Measurements from ENCODE around the gene CELF4.

Gene CELF4

DNA sequence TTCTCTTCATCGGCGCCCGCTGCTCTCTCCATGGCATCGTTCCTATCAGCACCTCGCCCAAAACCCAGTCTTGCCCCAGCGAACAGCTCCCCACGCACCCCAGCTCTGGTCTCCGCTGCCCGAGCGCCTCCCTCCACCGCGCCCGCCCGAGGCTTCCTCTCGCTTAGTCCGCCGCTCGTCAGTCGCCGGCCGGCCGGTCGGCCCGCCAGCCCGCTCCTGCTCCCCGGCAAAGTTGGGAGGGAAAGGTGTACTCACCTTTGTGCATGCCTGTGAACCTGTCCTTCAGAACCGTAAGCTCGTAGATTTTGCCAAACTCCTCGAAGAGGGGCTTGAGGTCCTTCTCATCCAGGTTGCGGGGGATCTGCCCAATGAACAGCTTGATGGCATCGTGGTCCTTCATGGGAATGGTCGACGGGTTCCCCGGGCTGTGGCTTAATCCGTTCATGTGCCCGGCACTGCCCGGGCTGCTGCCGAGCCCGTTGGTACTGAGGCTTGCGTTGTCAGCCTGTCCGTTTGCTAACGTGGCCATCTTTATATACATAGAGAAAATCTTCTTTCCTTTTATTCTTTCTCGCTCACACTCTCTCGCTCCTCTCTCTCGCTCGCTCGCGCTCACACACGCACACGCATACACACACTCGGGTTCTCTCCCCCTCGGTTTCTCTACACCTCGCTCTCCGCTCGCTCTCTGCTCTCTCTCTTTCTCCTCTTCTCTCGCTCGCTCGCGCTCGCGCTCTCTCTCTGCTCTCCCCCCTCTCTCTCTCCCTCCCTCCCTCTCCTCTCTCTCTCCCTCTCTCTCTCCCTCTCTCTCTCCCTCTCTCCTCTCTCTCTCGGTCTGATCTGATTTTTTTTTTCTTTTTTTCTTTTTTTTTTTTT lies at the start of gene CELF4:
Gene CELF4 (minus strand): TSS at position 698 of the 876 bp plus-strand sequence.
- TF ChIP-seq GATA2 (IDR thresholded peaks at IDR 0.05; ENCODE audit: low read depth, low read length): 0 out of 2 replicates have a peak, but pooled peaks have one; percentile 20
- no peak for TF ChIP-seq GATA3 (IDR thresholded peaks at IDR 0.05; ENCODE audit: low read depth, low read length)

DNA sequence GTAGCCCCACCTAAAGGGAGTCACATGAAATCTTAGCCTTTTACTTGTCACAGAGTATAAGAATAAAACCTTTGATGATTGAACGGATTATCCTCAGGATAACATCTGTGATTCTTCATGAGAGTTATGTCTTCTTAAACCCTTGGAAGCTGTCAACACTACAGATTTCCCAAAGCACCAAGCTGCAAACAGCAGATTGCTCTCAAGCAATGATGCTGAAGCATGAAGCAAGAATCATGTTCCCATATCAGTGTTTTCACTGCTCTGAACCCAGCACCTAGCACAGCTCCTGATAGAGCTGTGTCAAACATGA lies 47.6 kb upstream of the CELF4 start:
- no peak for TF ChIP-seq GATA3 (IDR thresholded peaks at IDR 0.05; ENCODE audit: low read depth, low read length)
- no peak for TF ChIP-seq GATA2 (IDR thresholded peaks at IDR 0.05; ENCODE audit: low read depth, low read length)

DNA sequence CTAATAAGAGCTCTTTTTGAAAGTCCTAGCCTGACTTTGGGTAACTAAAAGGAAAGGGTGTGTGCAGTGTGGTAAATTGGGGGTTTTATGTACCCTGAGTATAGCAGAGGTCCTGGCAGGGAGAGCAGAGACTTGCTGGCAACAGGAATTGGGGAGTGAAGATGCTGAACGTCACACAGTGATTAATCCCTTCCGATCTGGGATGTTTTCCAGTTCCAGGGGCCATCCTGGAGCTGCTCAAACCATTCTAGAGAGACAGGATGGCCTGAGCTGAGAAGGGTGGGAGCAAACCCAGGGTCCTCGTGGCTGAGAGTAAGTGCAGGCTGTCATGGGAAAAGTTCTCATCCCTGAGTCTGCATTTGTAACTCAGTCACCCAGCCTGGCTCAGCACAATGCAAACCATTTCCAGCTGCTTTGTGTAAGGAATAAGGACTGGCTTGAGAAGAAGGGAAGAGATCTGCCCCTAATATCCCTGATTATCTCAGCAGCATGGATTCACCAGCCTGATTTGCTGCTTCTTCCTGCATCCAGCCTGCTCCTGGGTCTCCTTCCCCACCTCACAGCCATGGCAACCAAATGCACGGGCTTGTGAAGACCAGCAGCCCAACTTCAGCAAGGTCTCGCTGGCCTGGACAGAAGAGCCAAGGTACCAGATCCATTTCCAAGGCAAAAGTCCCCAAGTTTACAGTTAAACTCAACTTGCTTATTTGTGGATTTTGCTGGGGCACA lies 47.1 kb upstream of the CELF4 start:
- TF ChIP-seq GATA3 (IDR thresholded peaks at IDR 0.05; ENCODE audit: low read depth, low read length): no peak
- no peak for TF ChIP-seq GATA2 (IDR thresholded peaks at IDR 0.05; ENCODE audit: low read depth, low read length)

DNA sequence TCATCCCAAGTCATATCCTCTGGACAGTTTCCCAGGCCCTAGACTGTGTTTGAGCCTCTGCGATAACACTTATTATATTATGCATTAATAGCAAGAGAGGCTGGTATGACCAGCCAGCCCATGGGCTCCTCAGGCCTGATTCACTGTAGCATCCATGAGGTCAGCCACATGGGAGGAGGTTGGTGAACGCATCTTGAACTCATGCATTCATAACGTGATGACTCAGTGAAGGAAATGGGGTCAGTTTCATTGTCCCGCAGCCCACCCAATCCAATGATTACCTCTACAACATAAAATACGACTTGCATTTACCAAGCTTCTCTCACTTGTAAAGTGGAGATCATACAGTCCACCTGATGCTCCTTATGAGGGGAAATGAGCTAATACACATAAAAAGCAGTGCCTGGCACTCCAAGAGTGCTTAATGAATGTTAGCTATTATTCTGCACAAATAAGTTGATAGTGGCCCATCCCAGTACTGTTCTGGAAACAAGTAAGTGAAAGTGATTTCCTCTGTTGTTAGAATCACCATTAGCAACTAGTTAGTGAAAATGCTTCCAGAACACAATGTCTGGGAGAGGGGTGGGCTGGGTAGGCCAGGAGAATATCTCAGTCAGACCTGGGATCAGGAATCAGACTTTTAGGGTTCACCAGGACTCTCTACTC lies 46.1 kb upstream of the CELF4 start:
- TF ChIP-seq GATA2 (IDR thresholded peaks at IDR 0.05; ENCODE audit: low read depth, low read length) (no peak), GATA3 (IDR thresholded peaks at IDR 0.05; ENCODE audit: low read depth, low read length) (no peak)

DNA sequence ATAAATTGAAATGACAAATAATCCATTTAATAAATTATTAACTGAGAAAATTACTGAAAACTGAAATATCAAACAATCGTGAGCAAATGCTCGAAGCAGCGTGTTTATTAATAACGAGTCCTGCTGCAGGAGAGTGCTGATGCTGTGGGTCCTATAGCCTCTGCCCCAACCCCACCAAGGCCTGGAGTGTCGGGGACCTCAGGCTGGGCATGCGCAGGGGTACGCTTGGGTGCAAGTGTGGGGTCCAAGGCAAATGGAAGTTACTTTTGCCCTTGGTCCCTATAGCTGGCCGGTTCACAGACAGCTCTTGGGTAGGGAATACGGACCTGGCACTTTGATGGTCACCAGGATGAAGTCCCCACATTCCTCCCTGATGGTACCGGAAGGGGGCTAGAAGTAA lies 43.3 kb upstream of the CELF4 start:
- TF ChIP-seq GATA2 (IDR thresholded peaks at IDR 0.05; ENCODE audit: low read depth, low read length): no peak
- no peak for TF ChIP-seq GATA3 (IDR thresholded peaks at IDR 0.05; ENCODE audit: low read depth, low read length)

DNA sequence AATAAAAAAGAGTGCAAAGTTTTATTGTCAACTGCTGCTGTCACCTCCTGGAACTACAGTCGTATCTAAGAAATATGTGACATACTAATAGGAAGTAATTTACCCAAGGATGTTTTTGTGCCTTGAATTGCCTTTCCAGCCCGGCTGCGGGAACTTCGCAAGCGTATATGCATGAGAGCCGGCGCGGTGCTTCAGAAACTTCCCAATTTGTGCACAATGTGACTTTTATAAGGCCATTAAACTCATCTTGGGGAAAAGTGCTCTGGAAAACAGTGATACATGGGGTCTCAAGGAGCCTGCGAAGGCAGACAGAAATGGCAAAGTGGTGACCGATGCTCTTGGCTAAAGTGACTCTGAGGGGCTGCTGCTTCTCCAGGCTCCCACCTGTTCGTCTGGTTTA lies 41.7 kb upstream of the CELF4 start:
- TF ChIP-seq GATA2 (IDR thresholded peaks at IDR 0.05; ENCODE audit: low read depth, low read length) (no peak), GATA3 (IDR thresholded peaks at IDR 0.05; ENCODE audit: low read depth, low read length) (no peak)

DNA sequence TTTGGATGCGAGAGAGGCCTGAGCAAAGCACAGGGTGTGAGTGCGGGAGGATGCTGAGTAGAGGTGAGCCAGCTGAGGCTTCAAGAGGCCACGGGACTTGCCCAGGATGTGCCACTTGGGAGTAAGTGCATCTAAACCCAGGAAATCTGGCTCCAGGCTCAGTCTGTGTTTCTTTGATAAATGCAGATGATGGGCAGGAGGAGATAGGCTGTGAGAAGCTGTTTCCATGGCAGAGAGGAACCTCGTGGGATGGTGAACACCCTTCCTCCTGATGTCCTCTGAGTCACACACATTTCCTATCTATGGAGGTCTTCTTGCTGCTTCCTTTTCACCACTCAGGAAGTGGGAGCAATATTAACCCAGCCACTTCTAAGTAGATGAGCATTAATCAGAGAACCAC lies 38.4 kb upstream of the CELF4 start:
- no peak for TF ChIP-seq GATA3 (IDR thresholded peaks at IDR 0.05; ENCODE audit: low read depth, low read length)

DNA sequence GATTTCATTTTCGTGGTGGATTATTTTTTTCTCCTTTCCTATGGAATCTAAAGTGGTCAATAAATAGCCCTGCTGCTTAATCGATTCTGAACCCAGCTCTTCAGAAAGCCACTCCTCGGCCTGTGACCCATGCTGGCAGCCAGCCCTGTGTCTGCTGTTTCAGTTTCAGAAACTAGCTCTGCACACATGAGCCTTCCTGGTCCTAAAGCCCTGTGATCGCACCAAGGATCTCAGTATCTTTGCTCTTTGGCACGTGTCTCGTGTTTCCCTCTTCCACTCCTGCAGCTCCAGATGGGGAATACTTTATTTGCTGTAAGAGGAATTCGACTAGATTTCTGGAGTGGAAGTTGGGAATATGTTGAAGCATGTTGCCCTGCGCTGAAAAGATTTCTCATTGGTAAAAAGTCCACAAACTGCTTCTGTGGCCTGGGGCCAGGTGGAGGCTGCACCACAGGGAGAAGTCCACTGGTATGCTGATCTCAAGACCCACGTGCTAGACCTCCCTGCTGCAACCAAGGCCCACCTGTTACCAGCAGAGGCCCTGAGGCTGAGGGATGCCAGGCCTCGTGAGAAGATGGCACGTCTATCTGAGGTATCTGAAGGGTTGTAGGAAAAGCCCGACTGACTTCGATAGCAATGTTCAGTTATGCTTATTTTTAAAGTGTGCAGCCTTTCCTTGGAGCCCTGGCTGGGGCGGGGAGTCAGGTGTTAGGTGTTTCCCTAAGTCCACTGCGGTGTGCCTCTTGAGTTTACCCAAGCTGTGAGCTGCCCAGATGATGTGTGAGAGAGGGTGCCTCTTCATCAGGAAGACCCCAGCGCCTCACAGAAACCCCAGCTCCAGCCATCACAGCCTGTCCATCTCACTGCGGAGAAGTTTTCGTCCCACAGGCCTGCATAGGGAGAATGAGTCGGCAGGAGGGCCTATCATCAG lies 33.6 kb upstream of the CELF4 start:
- TF ChIP-seq GATA3 (IDR thresholded peaks at IDR 0.05; ENCODE audit: low read depth, low read length) (no peak), GATA2 (IDR thresholded peaks at IDR 0.05; ENCODE audit: low read depth, low read length) (no peak)

DNA sequence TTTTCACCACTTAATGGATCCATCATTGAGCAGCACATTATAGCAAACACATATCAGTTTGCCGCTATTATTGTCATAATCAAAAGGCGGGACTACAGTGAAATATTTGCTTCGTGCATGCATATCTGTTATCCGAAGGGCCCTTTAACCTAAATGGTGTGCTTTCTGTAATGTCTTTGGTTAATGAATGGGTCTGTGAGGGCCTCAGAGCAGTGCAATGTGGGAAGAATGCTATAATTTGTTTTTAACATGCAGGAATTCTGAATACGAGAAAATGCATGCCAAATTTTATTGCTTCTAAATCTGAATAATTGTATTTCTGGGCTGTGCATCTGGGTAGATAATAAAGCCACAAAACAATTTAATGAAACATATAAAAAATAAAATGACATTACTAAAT lies 32.8 kb upstream of the CELF4 start:
- no peak for TF ChIP-seq GATA2 (IDR thresholded peaks at IDR 0.05; ENCODE audit: low read depth, low read length)
- no peak for TF ChIP-seq GATA3 (IDR thresholded peaks at IDR 0.05; ENCODE audit: low read depth, low read length)

DNA sequence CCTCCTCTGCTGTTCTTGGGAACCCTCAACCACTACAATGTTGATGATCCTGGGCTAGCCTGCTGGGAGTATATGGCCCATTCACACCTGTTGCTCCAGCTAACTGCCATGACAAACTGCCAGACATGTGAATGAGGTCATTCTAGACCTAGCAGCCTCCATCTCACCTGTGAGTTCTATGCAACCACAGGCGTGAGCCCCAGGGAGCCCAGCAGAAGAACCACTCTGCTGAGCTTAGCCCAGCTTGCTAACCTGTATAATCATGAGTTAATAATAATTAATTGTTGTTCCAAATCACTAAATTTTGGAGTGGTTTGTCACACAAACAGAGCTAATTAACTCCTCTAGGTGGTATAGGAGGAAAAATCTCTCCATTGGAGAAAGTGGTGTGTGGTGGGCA lies 24.7 kb upstream of the CELF4 start:
- no peak for TF ChIP-seq GATA2 (IDR thresholded peaks at IDR 0.05; ENCODE audit: low read depth, low read length)
- TF ChIP-seq GATA3 (IDR thresholded peaks at IDR 0.05; ENCODE audit: low read depth, low read length): no peak

DNA sequence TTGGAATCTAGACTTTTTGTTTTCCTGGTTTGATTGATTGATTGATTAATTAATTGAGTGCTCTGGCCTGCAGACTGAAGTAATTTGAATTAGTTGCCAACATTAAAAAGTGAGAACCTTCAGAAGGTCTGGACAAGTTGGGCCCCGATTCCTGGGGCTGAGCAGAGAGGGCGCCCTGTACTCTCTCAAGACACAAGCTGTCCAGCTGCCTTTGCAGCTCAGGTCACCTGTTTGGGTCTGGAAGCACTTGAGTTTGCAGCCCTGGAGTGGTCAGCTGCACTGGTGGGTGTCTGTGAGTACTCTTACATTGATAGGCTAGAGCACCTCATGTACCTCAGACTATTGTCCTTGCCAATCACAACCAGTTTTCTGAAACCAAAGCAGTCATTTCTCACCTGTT lies 22.7 kb upstream of the CELF4 start:
- TF ChIP-seq GATA3 (IDR thresholded peaks at IDR 0.05; ENCODE audit: low read depth, low read length): no peak
- no peak for TF ChIP-seq GATA2 (IDR thresholded peaks at IDR 0.05; ENCODE audit: low read depth, low read length)

DNA sequence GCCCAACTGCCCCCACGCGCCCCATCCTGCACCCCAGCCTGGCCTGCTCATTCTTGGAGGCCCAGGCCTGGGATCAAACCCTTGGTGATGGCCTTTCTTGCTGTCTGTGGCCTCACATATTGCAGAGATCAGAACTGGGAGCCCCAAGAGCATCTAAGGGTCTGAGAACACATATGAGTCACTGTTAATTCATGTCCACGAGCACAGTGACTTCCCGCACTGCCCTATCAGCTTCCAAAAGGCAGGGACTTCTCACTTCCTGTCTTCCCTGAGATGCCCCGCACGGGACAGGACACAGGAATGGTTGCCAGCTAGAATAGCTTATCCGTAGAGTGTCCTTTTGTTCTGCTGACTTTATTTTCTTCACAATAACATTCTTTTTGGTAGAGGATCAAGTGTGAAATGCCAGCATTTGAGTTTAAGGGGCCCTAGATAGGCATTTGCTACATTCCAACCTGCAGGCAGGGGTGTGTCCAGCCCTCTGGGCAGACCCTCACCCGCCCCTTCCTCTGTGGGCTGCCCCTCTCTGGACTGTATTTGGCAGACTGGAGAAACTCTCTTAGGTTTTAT lies 21.1 kb upstream of the CELF4 start:
- TF ChIP-seq GATA2 (IDR thresholded peaks at IDR 0.05; ENCODE audit: low read depth, low read length) (no peak), GATA3 (IDR thresholded peaks at IDR 0.05; ENCODE audit: low read depth, low read length) (no peak)

DNA sequence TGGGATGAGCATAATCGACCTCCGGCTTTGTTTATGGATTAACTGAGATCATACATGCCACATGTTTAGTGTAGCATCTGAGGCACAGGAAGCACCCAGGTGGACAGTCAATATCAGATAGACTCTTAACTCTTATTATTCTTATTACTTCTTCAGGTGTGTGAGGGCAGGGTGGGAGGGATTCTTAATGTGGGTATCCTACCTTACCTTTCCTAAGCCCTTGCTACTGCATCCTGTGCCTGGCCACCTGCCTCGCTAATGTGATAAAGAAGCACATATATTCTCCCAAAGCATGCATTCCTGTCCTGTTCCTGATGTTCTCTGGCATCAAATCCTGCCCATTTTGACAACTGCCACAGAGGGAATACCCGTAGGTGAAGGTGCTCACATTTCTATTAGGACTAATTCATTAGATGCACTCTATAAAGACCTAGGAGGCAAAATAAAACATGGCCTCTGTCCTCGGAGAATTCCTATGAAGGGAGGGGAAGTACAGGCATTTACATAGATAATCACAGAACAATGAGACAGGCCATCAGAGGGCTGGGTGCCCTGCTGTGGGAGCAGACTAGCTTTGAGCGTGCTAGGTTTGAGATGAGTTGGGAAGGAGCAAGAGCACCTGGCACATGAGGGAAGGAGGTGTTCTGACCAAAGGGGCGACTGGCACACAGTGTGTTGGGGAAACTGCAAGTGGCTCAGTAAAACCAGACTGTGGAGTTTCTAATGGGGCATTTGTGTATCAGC lies 19.5 kb upstream of the CELF4 start:
- no peak for TF ChIP-seq GATA2 (IDR thresholded peaks at IDR 0.05; ENCODE audit: low read depth, low read length)
- no peak for TF ChIP-seq GATA3 (IDR thresholded peaks at IDR 0.05; ENCODE audit: low read depth, low read length)

Data from SH-SY5Y (cell line).